Adrenal gland (tissue), 12 donors: ENCODE results near the gene KRTAP4-6. TPM values are rescaled to one million over a fixed set of nuclear protein-coding genes. Genes with fewer than 3 reads are reported as not detected.

Experiments used
- DNase-seq, 7 donors: peaks; one replicate each; pipeline ENCODE4 v3.0.0-alpha.2; 2019 to 2020
- H3K27ac ChIP-seq, 5 donors: fragments of 200-600 bp; sonication (generic) in 4 of 5; 1 replicate in 3 of 5; 2 replicates in 2 of 5; pipeline versions ENCODE4 v1.5.1 to v1.8.0; 2016 to 2020; ENCODE audit warnings: mild to moderate bottlenecking in 1 of 5
- H3K27me3 ChIP-seq: fragments of 200-600 bp; 2 replicates; pipeline ENCODE4 v1.8.0; 2021
- H3K36me3 ChIP-seq, 2 donors: fragments of 200-600 bp; replicated peaks in 1 of 2; 1 replicate in 1 of 2; 2 replicates in 1 of 2; pipeline versions ENCODE4 v1.5.1 to v1.8.0; 2018 to 2022
- H3K4me1 ChIP-seq, 2 donors: fragments of 200-600 bp; replicated peaks in 1 of 2; 1 replicate in 1 of 2; 2 replicates in 1 of 2; pipeline versions ENCODE4 v1.5.1 to v1.8.0; 2018 to 2021
- H3K4me3 ChIP-seq, 4 donors: fragments of 200-600 bp; sonication (generic) in 3 of 4; one replicate each; pipeline ENCODE4 v1.5.1; 2016 to 2018
- H3K9me3 ChIP-seq, 3 donors: fragments of 200-600 bp; sonication (generic) in 1 of 3; replicated peaks in 1 of 3; 1 replicate in 2 of 3; 2 replicates in 1 of 3; pipeline versions ENCODE4 v1.5.1 to v1.8.0; 2016 to 2021
- CTCF ChIP-seq, 6 experiments: fragments of 450-650 bp in 4 of 6; fragments of 200-600 bp in 2 of 6; sonication (generic) in 1 of 6; IDR thresholded peaks; 1 replicate in 5 of 6; 2 replicates in 1 of 6; pipeline versions ENCODE4 v1.5.1 to v1.8.0; 2016 to 2021; ENCODE audit warnings: antibody characterized with exemption in 6 of 6, mild to moderate bottlenecking in 2 of 6, moderate library complexity in 1 of 6
- POLR2A ChIP-seq, 2 donors: fragments of 450-650 bp; IDR thresholded peaks; one replicate each; pipeline ENCODE4 v1.6.1; 2017; ENCODE audit warnings: antibody characterized with exemption in 2 of 2, mild to moderate bottlenecking in 2 of 2, moderate library complexity in 1 of 2
- WGBS, 4 donors: extraction: QIAGEN DNeasy Blood & Tissue Kit in 2 of 4; methylation state at CpG; one replicate each; pipeline versions ENCODE4 v1.1.5 to v1.1.7; 2013 to 2017; 5-methylcytosine and 5-hydroxymethylcytosine counted together
- intact Hi-C, 2 donors: fragments of 100-400 bp; cut with DNase I; formaldehyde crosslinking; loops; one replicate each; pipeline versions ENCODE4 v1.14.1 to v1.15.0; 2022 to 2023
- polyA plus RNA-seq, 3 donors: library from polyadenylated mRNA; stranded (reverse); fragments of 200-250 nt in 2 of 3; fragments of 350-450 nt in 1 of 3; fragmentation: Illumina TruSeq in 1 of 3; extraction: RNeasy Lipid Tissue Mini Kit (QIAGEN cat#74804) in 1 of 3; gene quantifications; one replicate each; pipeline ENCODE4 v1.2.3, GENCODE V29; 2013 to 2014
- small RNA-seq, 2 donors: library from RNA; depleted of rRNA; stranded (forward); fragments of <200 nt; gene quantifications; one replicate each; pipeline ENCODE3, GENCODE V24; 2016
- total RNA-seq, 9 donors: library from RNA; depleted of rRNA in 4 of 9; stranded (reverse); fragments of >200 nt in 4 of 9; fragments of 120-200 nt in 1 of 9; fragmentation: NEBNext Ultra II Directional in 1 of 9; extraction: Animal tissue kit (Norgen Biotek cat#: 25700) in 1 of 9; gene quantifications; one replicate each; pipeline versions ENCODE4 v1.1.0 to v1.2.4, GENCODE V29; 2013 to 2023
- donor health status: healthy with polysubstance abuse.
- donor health status: Bipolar disorder and iron deficiency.
- donor health status: DM: yes; HTN: yes; CAD: no.
- donor health status: DM: no; HTN: no; CAD: no.
- donor health status: DM: no; HTN: no; CAD: no.
- donor health status: DM: yes; HTN: yes; CAD: no.

The KRTAP4-6 gene
- total and polyA plus RNA-seq, 12 donors: not detected

- Histone ChIP-seq H3K9me3 (no peaks in the 10 kb centered on the region), H3K27me3 (no peaks in the 10 kb centered on the region), H3K4me1 (no peaks in the 10 kb centered on the region), H3K27ac (no peak within 1 kb of the TSS), H3K36me3 (no peaks in the 10 kb centered on the region), H3K4me3 (no peak within 1 kb of the TSS)
- no peak for DNase-seq
- TF ChIP-seq CTCF (IDR thresholded peaks at IDR 0.05) (no peak), POLR2A (IDR thresholded peaks at IDR 0.05) (no peak)
- 43 to 66% (median 51%) methylated on average over 4 of the region's 4 CpGs for WGBS, 4 donors
- intact Hi-C loops: no loop called here
Measured at GRCh38 chr17:41098042-41098441, 42.3 kb downstream of the KRTAP4-6 start, which contains the start of gene KRTAP4-8. KRTAP4-8 (minus strand) TSS chr17:41098142; CDS start chr17:41098084, 58 bp downstream.

- intact Hi-C loops: no loop called here
- H3K27me3 ChIP-seq: no peaks in the 10 kb centered on the region
- no peak for TF ChIP-seq POLR2A (IDR thresholded peaks at IDR 0.05)
- no peak for TF ChIP-seq CTCF (IDR thresholded peaks at IDR 0.05)
- WGBS, 4 donors: 80 to 86% (median 82%) methylated on average over 7 of the region's 7 CpGs
- no peaks in the 10 kb centered on the region for H3K4me1 ChIP-seq
- H3K9me3 ChIP-seq: no peaks in the 10 kb centered on the region
- no peak for DNase-seq
- H3K36me3 ChIP-seq: no peaks in the 10 kb centered on the region
- no peak overlapping the region for H3K27ac ChIP-seq
- H3K4me3 ChIP-seq: no peak overlapping the region
Measured at GRCh38 chr17:41096055-41096454, 44.3 kb downstream of the KRTAP4-6 start.

Small RNA genes lying within 50 kb of the gene (small RNA-seq; reads per million reads assigned to genes)
- 0 reads per million in 2 donors for gene KRTAP4-17P

Other genes with a start within 250 kb of the KRTAP4-6 start
Only the 30 nearest of the 39 such genes appear.
- not detected for gene KRTAP3-3, start 146.4 kb downstream of the KRTAP4-6 start, total RNA-seq
- gene KRTAP3-3, start 146.4 kb downstream of the KRTAP4-6 start, polyA plus RNA-seq: not detected
- gene KRTAP3-2, start 140.6 kb downstream of the KRTAP4-6 start, total RNA-seq: not detected
- gene KRTAP3-2, start 140.6 kb downstream of the KRTAP4-6 start, polyA plus RNA-seq: not detected
- not detected for gene KRTAP3-1, start 131.4 kb downstream of the KRTAP4-6 start, total RNA-seq
- gene KRTAP3-1, start 131.4 kb downstream of the KRTAP4-6 start, polyA plus RNA-seq: not detected
- not detected for gene KRTAP1-5, start 113.3 kb downstream of the KRTAP4-6 start, total RNA-seq
- gene KRTAP1-5, start 113.3 kb downstream of the KRTAP4-6 start, polyA plus RNA-seq: not detected
- gene KRTAP1-4, start 110.3 kb downstream of the KRTAP4-6 start, total RNA-seq: not detected
- gene KRTAP1-4, start 110.3 kb downstream of the KRTAP4-6 start, polyA plus RNA-seq: not detected
- not detected for gene KRTAP1-3, start 105.7 kb downstream of the KRTAP4-6 start, total RNA-seq
- gene KRTAP1-3, start 105.7 kb downstream of the KRTAP4-6 start, polyA plus RNA-seq: not detected
- gene KRTAP1-1, start 99.1 kb downstream of the KRTAP4-6 start, total RNA-seq: not detected
- gene KRTAP1-1, start 99.1 kb downstream of the KRTAP4-6 start, polyA plus RNA-seq: not detected
- not detected for gene KRTAP2-1, start 93.2 kb downstream of the KRTAP4-6 start, total RNA-seq
- not detected for gene KRTAP2-1, start 93.2 kb downstream of the KRTAP4-6 start, polyA plus RNA-seq
- not detected for gene KRTAP2-2, start 85.3 kb downstream of the KRTAP4-6 start, total RNA-seq
- gene KRTAP2-2, start 85.3 kb downstream of the KRTAP4-6 start, polyA plus RNA-seq: not detected
- gene KRTAP2-3, start 80.4 kb downstream of the KRTAP4-6 start, total RNA-seq: not detected
- not detected for gene KRTAP2-3, start 80.4 kb downstream of the KRTAP4-6 start, polyA plus RNA-seq
- gene KRTAP2-4, start 74.7 kb downstream of the KRTAP4-6 start, total RNA-seq: not detected
- gene KRTAP2-4, start 74.7 kb downstream of the KRTAP4-6 start, polyA plus RNA-seq: not detected
- gene KRTAP4-7, start 56.4 kb downstream of the KRTAP4-6 start, total RNA-seq: not detected
- not detected for gene KRTAP4-7, start 56.4 kb downstream of the KRTAP4-6 start, polyA plus RNA-seq
- gene KRTAP4-8, start 42.4 kb downstream of the KRTAP4-6 start, total RNA-seq: not detected
- gene KRTAP4-8, start 42.4 kb downstream of the KRTAP4-6 start, polyA plus RNA-seq: not detected
- not detected for gene KRTAP4-16, start 38.3 kb downstream of the KRTAP4-6 start, total RNA-seq
- gene KRTAP4-16, start 38.3 kb downstream of the KRTAP4-6 start, polyA plus RNA-seq: not detected
- gene KRTAP4-9, start 35.2 kb downstream of the KRTAP4-6 start, total RNA-seq: not detected
- not detected for gene KRTAP4-9, start 35.2 kb downstream of the KRTAP4-6 start, polyA plus RNA-seq
- gene KRTAP4-11, start 22.2 kb downstream of the KRTAP4-6 start, total RNA-seq: not detected
- not detected for gene KRTAP4-11, start 22.2 kb downstream of the KRTAP4-6 start, polyA plus RNA-seq
- gene KRTAP4-12, start 16.4 kb downstream of the KRTAP4-6 start, total RNA-seq: not detected
- not detected for gene KRTAP4-12, start 16.4 kb downstream of the KRTAP4-6 start, polyA plus RNA-seq
- not detected for gene KRTAP4-5, start 9.3 kb upstream of the KRTAP4-6 start, total RNA-seq
- not detected for gene KRTAP4-5, start 9.3 kb upstream of the KRTAP4-6 start, polyA plus RNA-seq
- not detected for gene KRTAP4-4, start 20.2 kb upstream of the KRTAP4-6 start, total RNA-seq
- gene KRTAP4-4, start 20.2 kb upstream of the KRTAP4-6 start, polyA plus RNA-seq: not detected
- not detected for gene KRTAP4-3, start 27.7 kb upstream of the KRTAP4-6 start, total RNA-seq
- gene KRTAP4-3, start 27.7 kb upstream of the KRTAP4-6 start, polyA plus RNA-seq: not detected
- not detected for gene KRTAP4-2, start 37.7 kb upstream of the KRTAP4-6 start, total RNA-seq
- gene KRTAP4-2, start 37.7 kb upstream of the KRTAP4-6 start, polyA plus RNA-seq: not detected
- gene KRTAP4-1, start 44.4 kb upstream of the KRTAP4-6 start, total RNA-seq: not detected
- not detected for gene KRTAP4-1, start 44.4 kb upstream of the KRTAP4-6 start, polyA plus RNA-seq
- not detected for gene KRTAP9-1, start 49.3 kb upstream of the KRTAP4-6 start, total RNA-seq
- gene KRTAP9-1, start 49.3 kb upstream of the KRTAP4-6 start, polyA plus RNA-seq: not detected
- gene KRTAP9-2, start 86.1 kb upstream of the KRTAP4-6 start, total RNA-seq: not detected
- not detected for gene KRTAP9-2, start 86.1 kb upstream of the KRTAP4-6 start, polyA plus RNA-seq
- not detected for gene KRTAP9-3, start 91.9 kb upstream of the KRTAP4-6 start, total RNA-seq
- gene KRTAP9-3, start 91.9 kb upstream of the KRTAP4-6 start, polyA plus RNA-seq: not detected
- gene KRTAP9-8, start 97.5 kb upstream of the KRTAP4-6 start, total RNA-seq: not detected
- not detected for gene KRTAP9-8, start 97.5 kb upstream of the KRTAP4-6 start, polyA plus RNA-seq
- not detected for gene KRTAP9-4, start 109.1 kb upstream of the KRTAP4-6 start, total RNA-seq
- gene KRTAP9-4, start 109.1 kb upstream of the KRTAP4-6 start, polyA plus RNA-seq: not detected
- not detected for gene KRTAP9-9, start 114.8 kb upstream of the KRTAP4-6 start, total RNA-seq
- not detected for gene KRTAP9-9, start 114.8 kb upstream of the KRTAP4-6 start, polyA plus RNA-seq
- gene KRTAP9-6, start 124.8 kb upstream of the KRTAP4-6 start, total RNA-seq: not detected
- gene KRTAP9-6, start 124.8 kb upstream of the KRTAP4-6 start, polyA plus RNA-seq: not detected
- not detected for gene KRTAP9-7, start 135.2 kb upstream of the KRTAP4-6 start, total RNA-seq
- not detected for gene KRTAP9-7, start 135.2 kb upstream of the KRTAP4-6 start, polyA plus RNA-seq